Transverse colon (tissue), 3 donors: ENCODE results near the gene PIK3R5.

Experiments used
- POLR2A ChIP-seq: fragments of 450-650 bp; IDR thresholded peaks from one replicate; pipeline ENCODE4 v1.6.1; 2016; ENCODE audit warnings: antibody characterized with exemption, mild to moderate bottlenecking, moderate library complexity
- TF ChIP-seq, protein P1 (sequence below), 5 experiments: fragments of 200-600 bp in 3 of 5; fragments of 450-650 bp in 2 of 5; sonication (generic) in 3 of 5; IDR thresholded peaks; 1 replicate in 2 of 5; 2 replicates in 3 of 5; pipeline ENCODE4 v1.5.1; 2016 to 2017; ENCODE audit warnings: antibody characterized with exemption in 5 of 5, inconsistent platforms in 3 of 5, mild to moderate bottlenecking in 2 of 5, moderate library complexity in 1 of 5

DNA sequence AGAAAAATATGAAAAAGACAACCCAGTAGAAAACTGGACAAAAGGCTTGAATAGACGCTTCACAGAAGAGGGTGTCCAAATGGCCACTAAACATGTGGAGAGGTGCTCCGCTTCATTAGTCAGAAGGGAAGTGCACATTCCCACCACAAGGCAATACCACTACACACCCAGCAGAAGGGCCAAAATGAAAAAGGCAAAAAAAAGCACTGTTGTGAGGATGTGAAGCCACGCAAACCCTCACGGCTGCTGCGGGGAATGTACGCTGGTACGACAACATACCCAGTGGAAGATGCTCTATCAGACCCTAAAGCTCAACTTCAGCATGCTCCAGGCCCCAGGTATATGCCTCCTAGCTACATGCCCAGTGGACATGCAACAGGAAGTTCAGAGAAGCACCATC, 17.0 kb downstream of the PIK3R5 start:
- TF ChIP-seq, protein P1, sequence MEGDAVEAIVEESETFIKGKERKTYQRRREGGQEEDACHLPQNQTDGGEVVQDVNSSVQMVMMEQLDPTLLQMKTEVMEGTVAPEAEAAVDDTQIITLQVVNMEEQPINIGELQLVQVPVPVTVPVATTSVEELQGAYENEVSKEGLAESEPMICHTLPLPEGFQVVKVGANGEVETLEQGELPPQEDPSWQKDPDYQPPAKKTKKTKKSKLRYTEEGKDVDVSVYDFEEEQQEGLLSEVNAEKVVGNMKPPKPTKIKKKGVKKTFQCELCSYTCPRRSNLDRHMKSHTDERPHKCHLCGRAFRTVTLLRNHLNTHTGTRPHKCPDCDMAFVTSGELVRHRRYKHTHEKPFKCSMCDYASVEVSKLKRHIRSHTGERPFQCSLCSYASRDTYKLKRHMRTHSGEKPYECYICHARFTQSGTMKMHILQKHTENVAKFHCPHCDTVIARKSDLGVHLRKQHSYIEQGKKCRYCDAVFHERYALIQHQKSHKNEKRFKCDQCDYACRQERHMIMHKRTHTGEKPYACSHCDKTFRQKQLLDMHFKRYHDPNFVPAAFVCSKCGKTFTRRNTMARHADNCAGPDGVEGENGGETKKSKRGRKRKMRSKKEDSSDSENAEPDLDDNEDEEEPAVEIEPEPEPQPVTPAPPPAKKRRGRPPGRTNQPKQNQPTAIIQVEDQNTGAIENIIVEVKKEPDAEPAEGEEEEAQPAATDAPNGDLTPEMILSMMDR (IDR thresholded peaks at IDR 0.05): no peak
- TF ChIP-seq POLR2A: no peak
